ENCODE data around the gene RELB.

The RELB gene

DNA sequence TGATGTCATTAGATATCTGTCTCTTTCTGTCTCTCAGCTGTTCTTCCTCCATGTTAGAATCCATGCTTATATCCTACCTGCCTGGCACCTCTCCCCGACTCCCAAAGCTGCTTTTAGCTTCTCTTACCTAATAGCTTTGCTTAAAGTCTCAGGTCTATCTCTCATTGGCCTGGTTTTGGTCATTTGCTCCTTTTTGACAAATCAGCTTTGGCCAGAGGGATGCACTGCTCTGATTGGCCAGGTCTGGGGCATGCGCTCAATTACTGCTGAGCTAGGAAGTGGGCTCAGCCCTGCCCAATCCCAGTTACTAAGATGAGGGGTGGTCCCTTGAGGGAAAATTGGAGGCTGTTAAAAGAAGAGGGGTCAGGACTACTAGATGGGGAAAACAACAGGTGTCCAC is 26.1 kb downstream of the RELB start:
- DNase-seq = no peak

DNA sequence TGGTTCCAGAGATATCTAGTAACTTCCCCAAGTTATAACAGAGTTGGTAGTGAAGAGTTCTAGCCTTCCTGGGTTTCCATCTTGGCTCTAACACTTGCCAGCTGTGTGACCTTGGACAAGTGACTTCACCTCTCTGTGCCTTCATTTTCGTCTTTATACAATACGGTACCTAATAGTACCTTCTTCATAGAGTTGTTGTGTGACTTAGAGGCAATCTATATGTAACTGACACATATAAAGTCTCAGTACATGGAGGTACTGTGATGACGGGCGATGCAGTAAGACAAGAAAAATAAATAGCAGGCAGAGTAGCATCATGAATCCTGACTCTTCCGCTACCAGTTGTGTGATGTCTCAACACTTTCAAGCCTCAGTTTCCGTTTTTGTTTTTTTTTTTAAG is 29.6 kb downstream of the RELB start:
- DNase-seq = no peak

- no peak for DNase-seq
These were observed 31.2 kb downstream of the RELB start for GRCh38 chr19:45032421-45032820.

GRCh38 chr19:45035755-45036154 is 34.5 kb downstream of the RELB start:
- DNase-seq = no peak

- no peak for DNase-seq
These were observed 36.3 kb downstream of the RELB start for GRCh38 chr19:45037393-45038169.

GRCh38 chr19:45038931-45039893 is 37.9 kb downstream of the RELB start, which contains the start of gene CLASRP:
Gene CLASRP (plus strand): TSS chr19:45039045. CDS start chr19:45040213, 1,168 bp downstream.
- DNase-seq = peak; percentile 89

DNA sequence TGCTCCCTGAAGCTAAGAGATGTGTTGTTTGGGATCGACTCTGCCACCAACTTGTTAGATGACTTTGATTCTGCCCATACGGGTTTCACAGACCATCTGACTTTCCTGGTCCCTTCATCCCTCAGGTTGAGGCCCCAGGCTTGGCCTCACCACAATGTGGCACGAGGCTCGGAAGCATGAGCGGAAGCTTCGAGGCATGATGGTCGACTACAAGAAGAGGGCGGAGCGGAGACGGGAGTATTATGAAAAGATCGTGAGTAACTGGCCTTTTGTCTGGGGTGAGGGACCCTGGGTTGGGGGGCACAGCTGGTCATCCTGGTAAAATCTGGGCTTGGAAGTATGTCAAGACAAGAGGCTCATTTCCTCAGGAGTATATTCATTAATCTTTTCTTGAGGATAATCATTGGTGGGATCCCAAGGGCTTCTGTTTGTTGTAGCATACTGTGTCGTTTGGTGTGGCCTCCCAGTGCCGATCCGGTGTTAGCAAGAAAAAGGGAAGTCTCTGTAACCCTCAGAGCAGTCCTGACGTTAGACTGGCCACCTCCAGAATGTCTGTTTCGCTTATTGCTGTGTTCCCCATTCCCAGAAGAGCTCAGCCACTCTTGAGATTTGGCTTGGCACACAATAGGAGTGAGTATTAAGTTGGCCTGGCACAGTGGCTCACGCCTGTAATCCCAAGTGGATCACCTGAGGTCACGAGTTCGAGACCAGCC is 39.0 kb downstream of the RELB start:
- DNase-seq = no peak

DNA sequence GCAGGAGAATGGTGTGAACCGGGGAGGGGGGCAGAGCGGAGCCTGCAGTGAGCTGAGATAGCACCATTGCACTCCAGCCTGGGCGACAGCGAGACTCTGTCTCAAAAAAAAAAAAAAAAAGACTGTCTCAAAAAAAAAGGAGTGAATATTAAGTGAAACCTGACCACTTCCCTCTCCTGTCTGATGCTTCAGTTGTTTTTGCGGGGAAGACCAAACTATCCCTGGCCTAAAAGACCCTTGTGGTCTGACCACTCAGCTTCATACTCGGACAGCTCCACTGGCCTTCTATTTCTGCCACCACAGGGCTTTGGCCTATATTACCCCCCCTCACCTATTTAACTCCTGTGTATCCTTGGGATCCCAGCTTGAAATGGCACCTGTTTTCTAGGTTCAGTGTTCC is 39.9 kb downstream of the RELB start:
- no peak for DNase-seq

DNA sequence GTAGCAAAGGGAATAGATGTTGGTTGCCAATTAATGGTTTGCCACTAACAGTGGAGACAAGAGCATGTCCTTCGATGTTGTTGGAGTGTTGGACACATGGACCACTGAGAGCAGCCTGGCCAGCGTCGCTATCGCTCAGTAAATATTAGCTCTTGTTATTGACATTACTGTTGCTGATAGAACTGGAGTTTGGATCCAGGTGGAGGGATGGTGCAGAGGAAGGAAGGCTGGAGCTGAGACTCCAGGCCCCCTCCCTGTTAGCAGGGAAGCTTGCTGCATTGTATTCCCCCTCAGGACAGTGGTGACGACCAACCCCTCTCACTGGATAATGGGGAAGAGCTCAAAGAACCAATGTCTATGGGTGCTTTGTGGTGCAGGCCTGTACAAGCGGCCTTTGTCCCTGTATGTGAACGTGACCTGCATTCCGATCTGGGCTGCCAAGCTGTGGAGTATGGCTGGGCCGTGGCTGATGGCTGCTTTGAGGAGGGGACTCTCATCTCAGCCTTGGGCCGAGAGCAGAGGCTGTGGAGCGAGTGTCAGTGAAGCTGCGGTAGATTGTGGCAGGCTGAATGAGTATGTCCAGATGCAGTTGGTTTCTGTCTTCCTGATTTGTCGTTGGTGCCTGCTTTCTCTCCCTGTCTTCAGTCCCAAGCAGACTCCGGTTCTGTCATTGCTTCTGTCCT is 44.5 kb downstream of the RELB start:
- no peak for DNase-seq

- no peak for DNase-seq
These were observed 45.1 kb downstream of the RELB start for GRCh38 chr19:45046355-45046754.

- DNase-seq = no peak
These were observed 46.0 kb downstream of the RELB start for GRCh38 chr19:45047188-45047797.

DNA sequence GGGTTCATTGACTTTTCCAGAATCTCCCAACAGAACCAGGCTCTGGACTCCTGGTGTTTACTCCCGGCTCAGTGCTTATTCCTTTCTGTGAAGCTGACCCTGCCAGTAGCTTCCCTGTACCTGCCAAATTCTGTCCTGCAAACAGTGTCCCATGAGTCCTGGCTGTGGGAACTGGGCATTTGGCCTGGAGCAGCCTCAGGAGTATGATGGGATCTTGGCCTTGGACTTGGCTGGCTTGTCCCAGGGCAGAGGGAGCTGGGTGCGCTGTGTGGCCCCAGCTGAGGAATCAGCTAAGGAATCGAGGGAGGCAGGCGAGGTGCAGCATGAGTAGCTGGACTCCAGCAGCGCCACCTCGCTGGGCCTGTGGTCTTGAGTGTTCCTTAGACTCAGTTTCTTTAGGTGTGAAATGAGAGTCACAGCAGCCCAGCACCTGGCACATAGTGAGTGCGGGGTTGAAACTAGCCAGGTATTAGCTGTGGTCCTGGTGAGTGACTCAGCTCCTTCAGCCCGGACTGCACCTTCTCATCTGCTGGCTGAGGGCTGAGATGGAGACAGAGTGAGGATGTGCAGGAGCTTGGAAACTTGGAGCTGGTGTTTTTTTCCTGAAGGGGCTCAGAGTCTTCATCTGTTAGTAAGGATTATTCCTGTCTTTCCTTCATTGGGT is 47.9 kb downstream of the RELB start:
- DNase-seq = no peak

- DNase-seq = no peak
These were observed 48.8 kb downstream of the RELB start for GRCh38 chr19:45050036-45050435.

DNA sequence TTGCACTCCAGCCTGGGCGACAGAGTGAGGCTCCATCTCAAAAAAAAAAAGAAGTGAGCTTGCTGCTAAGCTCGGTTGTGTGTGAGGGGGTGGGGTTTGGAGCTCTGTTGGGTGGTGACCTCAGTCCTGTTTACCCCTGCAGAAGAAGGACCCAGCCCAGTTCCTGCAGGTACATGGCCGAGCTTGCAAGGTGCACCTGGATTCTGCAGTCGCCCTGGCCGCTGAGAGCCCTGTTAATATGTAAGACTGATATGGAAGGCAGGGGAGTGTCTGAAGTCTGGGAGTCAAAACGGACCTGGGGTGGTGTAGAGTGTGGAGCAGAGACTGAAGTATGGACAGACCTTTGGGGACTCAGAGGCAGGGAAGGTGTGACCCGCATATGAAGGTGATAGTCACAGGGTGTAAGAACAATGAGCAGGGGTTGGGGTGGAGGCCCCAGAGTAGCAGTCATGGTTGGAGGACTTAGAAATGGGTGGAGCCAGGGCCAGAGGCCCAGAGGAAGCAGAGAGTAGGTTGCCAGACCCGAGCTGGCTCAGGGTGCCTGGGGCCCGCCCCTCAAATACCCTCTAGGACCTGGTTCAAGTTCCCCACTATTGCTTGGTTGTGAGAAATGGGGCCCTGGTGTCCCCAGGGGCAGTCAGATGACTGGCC is 50.8 kb downstream of the RELB start:
- DNase-seq = no peak

DNA sequence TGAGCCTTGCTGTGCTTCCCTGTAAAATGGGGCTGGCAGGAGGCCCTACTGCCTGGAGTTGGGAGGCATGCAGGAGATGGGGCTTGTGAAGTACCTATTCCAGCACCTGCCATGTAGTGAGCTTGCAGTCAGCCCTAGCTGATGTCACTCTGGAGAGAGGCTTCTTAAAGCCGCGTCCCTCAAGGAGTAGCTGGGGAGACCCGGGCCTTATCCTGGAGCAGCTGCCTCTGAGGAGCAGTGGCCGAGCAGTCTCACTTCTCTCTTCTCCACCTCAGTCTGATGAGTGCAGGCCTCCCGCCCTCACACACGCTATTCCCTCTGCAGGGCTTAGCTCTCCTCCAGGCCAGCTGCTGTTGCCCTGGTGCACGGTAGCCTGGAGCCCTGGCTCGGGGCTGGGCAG is 55.6 kb downstream of the RELB start:
- DNase-seq = no peak

- DNase-seq = no peak
These were observed 56.2 kb downstream of the RELB start for GRCh38 chr19:45057444-45057843.

DNA sequence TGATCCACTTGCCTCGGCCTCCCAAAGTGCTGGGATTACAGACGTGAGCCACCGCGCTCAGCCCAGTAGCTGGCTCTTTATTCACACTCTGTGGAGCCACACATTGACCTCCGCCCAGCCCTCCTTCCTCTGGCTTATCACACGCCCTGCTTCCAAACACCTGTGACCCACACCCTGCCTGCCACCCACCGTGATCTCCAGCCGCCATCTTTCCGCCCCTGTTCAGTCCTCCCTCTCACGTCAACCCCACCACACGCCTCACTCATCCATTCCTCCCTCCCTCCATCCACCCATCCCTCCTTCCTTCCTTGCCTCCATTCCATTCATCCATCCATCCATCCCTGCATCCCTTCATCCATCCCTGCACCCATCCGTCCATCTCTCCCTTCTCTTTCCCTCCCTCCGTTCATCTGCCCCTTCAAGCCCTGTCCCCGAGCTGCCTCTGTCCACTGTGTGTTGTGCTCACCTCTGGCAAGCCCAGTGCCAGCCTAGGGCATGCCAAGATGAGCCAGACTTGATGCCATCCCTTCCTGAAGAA is 57.4 kb downstream of the RELB start:
- DNase-seq = no peak

- DNase-seq = peak; percentile 84
These were observed 58.1 kb downstream of the RELB start for GRCh38 chr19:45059258-45059965.

- DNase-seq = no peak
These were observed 60.7 kb downstream of the RELB start for GRCh38 chr19:45061965-45062364.
